ENCODE data around the gene DUOX2.

DUOX2 gene

DNA sequence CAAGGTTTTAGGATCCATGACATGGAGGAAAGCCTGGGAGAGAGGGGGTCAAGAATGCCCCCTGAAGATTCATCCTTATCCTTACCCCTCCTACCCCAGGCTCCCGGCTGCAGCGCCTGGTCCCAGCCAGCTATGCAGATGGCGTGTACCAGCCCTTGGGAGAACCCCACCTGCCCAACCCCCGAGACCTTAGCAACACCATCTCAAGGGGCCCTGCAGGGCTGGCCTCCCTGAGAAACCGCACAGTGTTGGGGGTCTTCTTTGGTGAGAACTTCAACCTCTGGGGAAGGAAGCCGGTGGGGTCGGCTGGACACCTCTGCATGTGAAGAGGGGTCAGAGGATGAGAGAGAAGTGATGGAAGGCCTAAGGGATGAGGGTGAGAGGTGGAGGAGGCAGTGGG, 20.1 kb upstream of the DUOX2 start:
- peaks cover 0 to 14% of the 10 kb centered on the region in 2 experiments for H3K4me1 ChIP-seq (ENCODE audit: control insufficient read depth in 1 of 2, insufficient read depth in 1 of 2, low read depth in 1 of 2, low read length in 1 of 2)
- no peaks in the 10 kb centered on the region for H3K36me3 ChIP-seq
- no peaks in the 10 kb centered on the region for H3K9me3 ChIP-seq
- TF ChIP-seq, protein P1, sequence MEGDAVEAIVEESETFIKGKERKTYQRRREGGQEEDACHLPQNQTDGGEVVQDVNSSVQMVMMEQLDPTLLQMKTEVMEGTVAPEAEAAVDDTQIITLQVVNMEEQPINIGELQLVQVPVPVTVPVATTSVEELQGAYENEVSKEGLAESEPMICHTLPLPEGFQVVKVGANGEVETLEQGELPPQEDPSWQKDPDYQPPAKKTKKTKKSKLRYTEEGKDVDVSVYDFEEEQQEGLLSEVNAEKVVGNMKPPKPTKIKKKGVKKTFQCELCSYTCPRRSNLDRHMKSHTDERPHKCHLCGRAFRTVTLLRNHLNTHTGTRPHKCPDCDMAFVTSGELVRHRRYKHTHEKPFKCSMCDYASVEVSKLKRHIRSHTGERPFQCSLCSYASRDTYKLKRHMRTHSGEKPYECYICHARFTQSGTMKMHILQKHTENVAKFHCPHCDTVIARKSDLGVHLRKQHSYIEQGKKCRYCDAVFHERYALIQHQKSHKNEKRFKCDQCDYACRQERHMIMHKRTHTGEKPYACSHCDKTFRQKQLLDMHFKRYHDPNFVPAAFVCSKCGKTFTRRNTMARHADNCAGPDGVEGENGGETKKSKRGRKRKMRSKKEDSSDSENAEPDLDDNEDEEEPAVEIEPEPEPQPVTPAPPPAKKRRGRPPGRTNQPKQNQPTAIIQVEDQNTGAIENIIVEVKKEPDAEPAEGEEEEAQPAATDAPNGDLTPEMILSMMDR (IDR thresholded peaks at IDR 0.05), result no peak
- H3K27me3 ChIP-seq, result peaks cover 90% of the 10 kb centered on the region
- no peak overlapping the region for H3K27ac ChIP-seq
- no peak overlapping the region for H3K4me3 ChIP-seq (ENCODE audit: low read depth in 1 of 2, low read length in 1 of 2)

DNA sequence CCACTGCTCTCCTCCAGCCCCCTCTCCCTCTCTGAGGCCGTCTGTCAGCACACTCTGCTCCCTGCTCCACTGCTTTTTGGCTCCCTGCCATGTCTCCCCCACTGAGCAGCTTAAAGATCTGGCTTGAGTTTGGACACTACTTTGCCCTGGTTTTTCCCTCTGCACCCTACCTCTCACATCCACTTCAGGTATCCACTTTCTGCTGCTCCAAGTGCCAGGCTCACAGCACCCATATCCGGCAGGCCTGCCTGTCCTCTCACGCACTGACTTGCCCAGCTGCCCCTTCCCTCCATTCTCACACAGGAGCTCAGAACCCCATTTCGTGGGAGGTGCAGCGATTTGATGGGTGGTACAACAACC, 19.6 kb upstream of the DUOX2 start:
- Histone ChIP-seq H3K4me3 (ENCODE audit: low read depth in 1 of 2, low read length in 1 of 2) (no peak overlapping the region), H3K36me3 (no peaks in the 10 kb centered on the region), H3K4me1 (ENCODE audit: control insufficient read depth in 1 of 2, insufficient read depth in 1 of 2, low read depth in 1 of 2, low read length in 1 of 2) (peaks cover 0 to 14% of the 10 kb centered on the region in 2 experiments), H3K27me3 (peaks cover 96% of the 10 kb centered on the region), H3K9me3 (no peaks in the 10 kb centered on the region), H3K27ac (no peak overlapping the region)
- TF ChIP-seq, protein P1 (IDR thresholded peaks at IDR 0.05), result no peak

DNA sequence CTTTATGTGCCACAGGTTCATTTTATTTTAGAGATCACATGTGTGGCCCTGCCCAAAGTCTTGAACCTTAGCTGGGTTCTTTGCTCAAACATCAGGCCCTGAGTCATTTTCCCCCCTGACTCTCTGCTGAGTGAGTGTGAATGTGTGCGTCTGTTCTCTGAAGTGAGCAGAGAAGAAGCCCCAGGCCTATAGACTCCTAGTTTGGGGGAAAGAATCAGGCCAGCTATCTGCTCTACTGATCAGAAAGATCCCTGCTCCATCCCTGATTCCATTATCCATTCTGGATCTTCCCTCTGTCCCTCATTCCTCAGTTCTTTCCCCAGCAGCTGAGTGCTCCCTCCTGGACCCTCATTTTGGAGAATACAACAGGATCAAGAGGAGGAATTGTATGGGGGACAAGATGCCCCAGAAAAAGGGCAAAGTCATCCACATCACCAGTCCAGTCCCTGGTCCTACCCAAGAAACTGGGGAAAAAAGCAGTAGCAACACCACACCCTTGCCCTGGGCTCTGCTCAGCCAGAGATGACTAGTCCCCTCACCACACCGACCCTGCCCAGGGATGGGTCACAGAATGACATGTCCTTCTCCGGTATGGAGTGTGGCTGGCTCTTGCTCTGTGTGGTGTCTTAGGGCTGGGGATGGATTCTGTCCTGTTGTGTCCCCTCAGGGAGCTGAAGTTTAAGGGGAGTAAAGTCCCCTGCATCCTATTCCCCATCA, 19.0 kb upstream of the DUOX2 start:
- Histone ChIP-seq H3K9me3 (no peaks in the 10 kb centered on the region), H3K36me3 (no peaks in the 10 kb centered on the region), H3K4me3 (ENCODE audit: low read depth in 1 of 2, low read length in 1 of 2) (no peak overlapping the region), H3K4me1 (ENCODE audit: control insufficient read depth in 1 of 2, insufficient read depth in 1 of 2, low read depth in 1 of 2, low read length in 1 of 2) (peaks cover 0 to 14% of the 10 kb centered on the region in 2 experiments), H3K27ac (no peak overlapping the region), H3K27me3 (peaks cover 98% of the 10 kb centered on the region)
- TF ChIP-seq, protein P1 (IDR thresholded peaks at IDR 0.05), result no peak

DNA sequence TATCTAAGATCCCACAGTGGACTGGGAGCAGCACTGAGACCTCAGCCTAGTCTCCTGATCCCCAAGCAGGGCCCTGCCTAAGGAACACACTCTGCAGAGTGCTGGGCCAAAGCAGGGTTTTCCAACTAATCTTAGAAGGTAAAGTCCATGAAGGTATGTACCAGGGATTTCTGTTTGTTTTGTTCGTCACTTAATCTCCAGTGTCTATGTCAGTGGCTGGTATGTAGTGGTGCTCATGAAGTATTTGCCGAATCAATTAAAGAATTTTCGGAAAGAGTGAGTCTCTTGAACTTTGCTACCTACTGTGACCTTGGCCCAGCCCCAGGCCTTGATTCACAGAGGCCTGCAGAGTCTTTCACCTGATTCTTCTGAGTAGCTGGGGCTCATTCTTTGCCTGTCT, 17.5 kb upstream of the DUOX2 start:
- H3K27me3 ChIP-seq, result peaks cover 99% of the 10 kb centered on the region
- H3K36me3 ChIP-seq, result no peaks in the 10 kb centered on the region
- no peak overlapping the region for H3K4me3 ChIP-seq (ENCODE audit: low read depth in 1 of 2, low read length in 1 of 2)

DNA sequence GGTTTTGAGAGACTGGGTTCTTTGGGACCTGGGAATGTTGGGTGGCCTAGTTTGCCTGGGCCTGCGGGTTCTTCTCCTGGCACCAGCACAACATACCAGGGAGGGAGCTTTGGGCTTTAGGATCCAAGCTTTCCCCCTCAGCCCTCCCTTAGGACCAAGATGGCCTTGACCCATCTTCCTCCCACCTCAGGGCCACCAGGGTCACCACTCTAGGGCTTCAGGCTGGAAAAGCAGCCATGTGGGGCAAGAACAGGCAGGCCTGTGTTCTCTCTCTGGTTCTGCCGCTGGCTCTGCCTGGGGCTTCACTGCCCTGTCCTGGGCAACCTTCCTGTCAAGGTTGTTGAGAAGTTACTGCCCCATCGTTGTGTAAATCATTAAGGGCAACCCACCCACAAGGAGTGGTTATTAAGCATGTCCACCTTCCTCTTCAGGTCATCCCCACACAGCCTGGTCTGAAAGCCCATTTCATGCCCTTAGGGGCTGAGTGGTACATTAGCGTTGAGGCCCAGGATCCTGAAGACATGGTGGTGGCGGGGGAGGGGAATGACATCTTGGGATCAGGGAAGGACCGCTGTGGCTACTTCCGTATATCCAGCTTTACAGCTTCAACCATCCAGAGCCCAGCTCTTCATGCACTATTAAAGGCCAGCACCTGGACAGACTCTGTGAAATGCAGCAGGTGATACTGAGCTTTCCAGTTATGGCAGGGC, 16.5 kb upstream of the DUOX2 start:
- Histone ChIP-seq H3K27ac (no peak overlapping the region), H3K4me1 (ENCODE audit: control insufficient read depth in 1 of 2, insufficient read depth in 1 of 2, low read depth in 1 of 2, low read length in 1 of 2) (peaks cover 0 to 14% of the 10 kb centered on the region in 2 experiments), H3K27me3 (peaks cover 100% of the 10 kb centered on the region), H3K36me3 (no peaks in the 10 kb centered on the region), H3K4me3 (ENCODE audit: low read depth in 1 of 2, low read length in 1 of 2) (no peak overlapping the region), H3K9me3 (no peaks in the 10 kb centered on the region)
- TF ChIP-seq, protein P1 (IDR thresholded peaks at IDR 0.05), result no peak

More for the DNA sequence above, 17.5 kb upstream of the DUOX2 start:
- H3K27ac ChIP-seq, result no peak overlapping the region
- no peaks in the 10 kb centered on the region for H3K9me3 ChIP-seq
- TF ChIP-seq, protein P1 (IDR thresholded peaks at IDR 0.05), result no peak
- H3K4me1 ChIP-seq (ENCODE audit: control insufficient read depth in 1 of 2, insufficient read depth in 1 of 2, low read depth in 1 of 2, low read length in 1 of 2), result peaks cover 0 to 14% of the 10 kb centered on the region in 2 experiments

Data from neutrophil (primary cell).